GM12801 (cell line): ENCODE data around the gene ERBB4.

Experiments
- TF ChIP-seq, protein P1 (sequence below): IDR thresholded peaks from one replicate; pipeline ENCODE4 v1.5.1; 2011; ENCODE audit warnings: control low read depth; ENCODE audit not compliant: insufficient read length; ENCODE audit errors: extremely low read depth

Gene ERBB4

DNA sequence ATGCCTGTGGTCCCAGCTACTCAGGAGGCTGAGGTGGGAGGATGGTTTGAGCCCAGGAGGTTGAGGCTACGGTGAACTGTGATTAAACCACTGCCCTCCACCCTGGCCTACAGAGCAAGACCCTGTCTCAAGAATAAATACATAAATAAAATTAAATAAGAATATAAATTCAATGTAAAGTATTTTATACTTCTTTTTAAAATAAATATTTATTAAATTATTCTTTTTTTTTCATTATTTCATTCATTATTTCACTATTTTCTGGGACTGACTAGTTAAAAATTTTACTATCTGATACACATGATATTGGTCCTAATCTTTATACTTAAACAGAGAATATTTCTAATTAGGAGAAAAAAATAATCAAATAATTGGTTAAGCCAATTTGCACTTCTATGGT lies 917.6 kb downstream of the ERBB4 start:
- TF ChIP-seq, protein P1, sequence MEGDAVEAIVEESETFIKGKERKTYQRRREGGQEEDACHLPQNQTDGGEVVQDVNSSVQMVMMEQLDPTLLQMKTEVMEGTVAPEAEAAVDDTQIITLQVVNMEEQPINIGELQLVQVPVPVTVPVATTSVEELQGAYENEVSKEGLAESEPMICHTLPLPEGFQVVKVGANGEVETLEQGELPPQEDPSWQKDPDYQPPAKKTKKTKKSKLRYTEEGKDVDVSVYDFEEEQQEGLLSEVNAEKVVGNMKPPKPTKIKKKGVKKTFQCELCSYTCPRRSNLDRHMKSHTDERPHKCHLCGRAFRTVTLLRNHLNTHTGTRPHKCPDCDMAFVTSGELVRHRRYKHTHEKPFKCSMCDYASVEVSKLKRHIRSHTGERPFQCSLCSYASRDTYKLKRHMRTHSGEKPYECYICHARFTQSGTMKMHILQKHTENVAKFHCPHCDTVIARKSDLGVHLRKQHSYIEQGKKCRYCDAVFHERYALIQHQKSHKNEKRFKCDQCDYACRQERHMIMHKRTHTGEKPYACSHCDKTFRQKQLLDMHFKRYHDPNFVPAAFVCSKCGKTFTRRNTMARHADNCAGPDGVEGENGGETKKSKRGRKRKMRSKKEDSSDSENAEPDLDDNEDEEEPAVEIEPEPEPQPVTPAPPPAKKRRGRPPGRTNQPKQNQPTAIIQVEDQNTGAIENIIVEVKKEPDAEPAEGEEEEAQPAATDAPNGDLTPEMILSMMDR = no peak

DNA sequence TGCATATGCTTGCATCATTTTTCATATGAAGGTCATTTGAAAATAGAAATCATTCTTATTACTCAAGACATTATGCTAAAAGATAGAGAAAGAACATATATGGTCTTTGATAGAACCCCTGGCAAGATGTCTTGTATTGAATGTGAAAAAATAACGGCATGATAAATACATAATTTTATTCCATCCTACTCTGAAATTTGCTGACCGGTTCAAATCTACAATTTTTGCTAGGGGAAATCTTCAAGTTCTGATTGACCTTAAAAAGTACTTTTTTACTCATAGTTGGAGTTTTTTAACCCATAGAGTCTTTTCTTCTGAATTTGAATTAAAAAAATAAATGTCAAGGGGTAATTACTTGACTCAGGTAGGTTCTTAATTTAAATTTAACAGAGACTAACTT lies 920.8 kb downstream of the ERBB4 start:
- TF ChIP-seq, protein P1 = no peak

DNA sequence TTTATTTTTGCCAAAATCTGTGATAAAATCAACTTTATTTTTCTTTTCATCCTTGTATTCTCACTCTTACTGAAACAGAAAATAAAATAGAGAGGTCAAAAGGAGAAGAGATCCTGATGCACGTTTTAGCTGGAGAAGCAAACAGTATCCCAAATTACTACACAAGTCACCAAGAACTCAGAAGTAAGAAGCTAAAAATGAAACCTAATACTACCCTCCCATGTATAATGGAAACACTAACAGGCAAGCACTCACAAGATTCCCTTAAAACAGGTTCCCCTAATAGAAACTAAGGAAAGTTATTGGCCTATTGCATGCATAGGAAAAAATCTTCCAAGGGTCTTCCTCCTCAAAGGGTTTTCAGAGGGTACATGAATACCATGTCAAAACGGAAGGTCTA lies 927.0 kb downstream of the ERBB4 start:
- TF ChIP-seq, protein P1 = no peak

DNA sequence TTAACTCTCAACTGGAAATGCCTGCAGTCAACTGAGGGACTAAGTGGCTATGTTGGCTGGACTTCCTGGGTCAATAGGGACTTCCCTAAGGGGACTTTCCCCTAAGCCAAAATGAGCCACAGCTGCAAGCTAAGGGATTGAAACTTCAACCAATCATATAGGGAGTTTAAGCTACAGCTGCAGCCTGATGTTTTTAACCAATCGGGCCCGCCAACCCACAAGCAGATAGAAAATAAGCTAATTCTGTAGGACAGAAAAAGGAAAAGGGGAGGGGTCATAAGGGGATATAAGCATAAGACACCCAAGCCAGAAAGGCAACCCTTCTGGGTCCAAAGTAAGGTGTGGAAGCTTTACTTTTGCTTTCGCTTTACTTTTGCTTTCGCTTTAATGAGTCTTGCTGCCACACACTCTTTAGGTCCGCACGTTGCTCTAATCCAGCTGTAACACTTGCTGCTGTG lies 927.5 kb downstream of the ERBB4 start:
- TF ChIP-seq, protein P1 = no peak

DNA sequence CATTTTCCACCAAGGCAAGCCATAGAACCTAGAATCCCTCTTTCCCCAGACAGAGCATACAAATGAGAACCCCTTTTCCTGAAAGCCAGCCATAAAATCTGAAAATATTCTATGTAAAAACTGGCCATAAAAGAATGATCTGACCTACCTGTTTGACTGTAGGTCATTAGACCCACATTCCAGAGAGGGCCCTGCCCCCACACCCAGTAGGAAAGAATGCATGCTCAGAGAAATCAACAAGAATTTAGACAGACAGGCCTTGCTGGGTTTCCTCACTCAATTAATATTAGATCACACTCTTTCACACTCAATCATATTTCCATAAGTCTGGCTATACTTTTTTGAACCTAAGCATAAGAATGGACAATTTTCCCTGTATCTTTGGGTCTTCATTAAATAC lies 929.5 kb downstream of the ERBB4 start:
- TF ChIP-seq, protein P1 = no peak

DNA sequence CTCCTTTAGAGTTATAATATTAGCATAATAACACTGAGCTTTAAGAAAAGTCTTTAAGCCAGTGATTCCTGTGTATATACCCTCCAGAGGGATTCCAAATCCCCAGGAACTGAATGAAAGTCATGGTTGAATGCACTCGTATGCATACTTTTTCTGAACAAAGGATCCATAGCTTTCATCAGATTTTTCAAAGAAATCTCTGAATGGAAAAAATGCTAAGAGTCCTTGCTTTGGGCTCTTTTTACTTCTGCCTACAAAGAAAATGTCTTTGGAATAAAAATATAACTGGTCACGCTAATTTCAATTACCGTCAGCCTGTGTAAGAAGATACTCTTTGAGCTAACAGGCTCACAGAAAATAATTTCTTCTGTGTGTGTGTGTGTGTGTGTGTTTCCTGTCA lies 939.5 kb downstream of the ERBB4 start:
- TF ChIP-seq, protein P1 = no peak

DNA sequence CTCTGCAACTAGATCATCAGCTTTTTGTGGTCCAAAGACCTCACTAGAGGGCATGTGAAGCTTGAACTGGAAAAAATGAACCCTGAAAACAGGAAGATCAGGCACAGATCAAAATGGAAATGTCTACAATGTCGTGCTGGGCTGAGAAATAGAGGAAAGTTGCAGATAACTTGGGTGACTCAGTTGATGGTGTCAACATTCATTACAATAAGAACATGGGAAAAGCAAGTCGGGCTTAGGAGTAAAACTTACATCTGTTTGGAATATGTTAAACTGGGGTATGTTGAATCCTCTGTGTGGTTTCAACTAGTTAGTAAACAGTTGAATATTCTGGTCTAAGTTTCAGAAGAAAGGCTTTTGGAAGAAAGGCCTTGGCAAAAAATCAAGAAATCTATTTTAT lies 940.4 kb downstream of the ERBB4 start:
- TF ChIP-seq, protein P1 = no peak

DNA sequence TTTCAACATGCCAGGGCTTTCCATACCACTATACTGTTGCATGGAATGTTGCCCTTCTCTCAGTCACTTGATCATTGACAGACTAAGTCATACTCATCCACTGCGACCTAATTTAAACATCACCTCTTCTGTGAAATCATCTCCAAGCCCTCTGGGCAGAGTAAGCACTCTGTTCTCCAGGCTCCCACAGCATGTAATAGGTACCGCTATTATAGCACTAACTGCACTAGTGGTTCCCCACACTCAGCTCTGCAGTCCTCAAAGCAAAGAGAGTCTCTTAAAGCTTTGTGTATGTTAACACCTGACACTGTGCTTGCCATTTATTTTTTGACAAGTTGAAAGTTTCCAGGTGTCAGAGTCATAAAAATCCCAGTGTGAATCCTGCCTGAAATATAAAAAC lies 947.2 kb downstream of the ERBB4 start:
- TF ChIP-seq, protein P1 = no peak
